Kidney (tissue), 14 donors: Measurements from ENCODE around the gene NDUFAF2. TPM values are rescaled to one million over a fixed set of nuclear protein-coding genes. Genes with fewer than 3 reads are reported as not detected.

Source experiments
- DNase-seq, 5 donors: peaks; one replicate each; pipeline ENCODE4 v3.0.0-alpha.2; 2013 to 2020
- FAIRE-seq: peaks from 2 replicates; lab custom pipeline; 2012; peaks lifted over from hg19 to GRCh38; lab: Jason Lieb, UNC
- H3K27ac ChIP-seq, 2 donors: one replicate each; pipeline ENCODE4 v1.7.0; 2013; ENCODE audit warnings: low read depth in 2 of 2, low read length in 2 of 2, inconsistent platforms in 1 of 2
- H3K27me3 ChIP-seq: one replicate; pipeline ENCODE4 v1.7.1; 2013; ENCODE audit warnings: low read length, inconsistent platforms; ENCODE audit not compliant: control insufficient read depth, insufficient read depth
- H3K36me3 ChIP-seq, 3 donors: one replicate each; pipeline versions ENCODE4 v1.7.0 to v1.7.1; 2013; ENCODE audit warnings: low read length in 3 of 3, control low read depth in 1 of 3, inconsistent platforms in 1 of 3; ENCODE audit not compliant: insufficient read depth in 3 of 3, control insufficient read depth in 2 of 3
- H3K4me1 ChIP-seq, 3 donors: one replicate each; pipeline versions ENCODE4 v1.7.0 to v1.7.1; 2013; ENCODE audit warnings: low read length in 3 of 3, inconsistent platforms in 1 of 3, low read depth in 1 of 3; ENCODE audit not compliant: control insufficient read depth in 2 of 3, insufficient read depth in 2 of 3
- H3K4me3 ChIP-seq, 3 donors: one replicate each; pipeline versions ENCODE4 v1.7.0 to v1.8.1; 2013; ENCODE audit warnings: low read length in 3 of 3, control low read depth in 1 of 3, inconsistent platforms in 1 of 3
- H3K9ac ChIP-seq, 3 donors: one replicate each; pipeline versions ENCODE4 v1.7.0 to v1.7.1; 2013; ENCODE audit warnings: low read length in 3 of 3, control low read depth in 1 of 3, inconsistent platforms in 1 of 3
- H3K9me3 ChIP-seq, 3 donors: one replicate each; pipeline versions ENCODE4 v1.7.0 to v1.7.1; 2013; ENCODE audit warnings: low read length in 3 of 3, control low read depth in 1 of 3, inconsistent platforms in 1 of 3; ENCODE audit not compliant: control insufficient read depth in 2 of 3, insufficient read depth in 1 of 3
- intact Hi-C: fragments of 100-400 bp; cut with DNase I; formaldehyde crosslinking; loops from one replicate; pipeline ENCODE4 v1.11.1; 2022
- polyA plus RNA-seq: library from polyadenylated mRNA; stranded (reverse); fragments of 350-450 nt; fragmentation: Illumina TruSeq; extraction: RNeasy Lipid Tissue Mini Kit (QIAGEN cat#74804); gene quantifications from one replicate; pipeline ENCODE4 v1.2.3, GENCODE V29; 2014; ENCODE audit warnings: low read depth, low replicate concordance; ENCODE audit not compliant: insufficient read depth
- total RNA-seq: library from RNA; stranded (reverse); fragmentation: NEBNext Ultra II Directional; extraction: Animal tissue kit (Norgen Biotek cat#: 25700); gene quantifications from one replicate; pipeline ENCODE4 v1.2.1, GENCODE V29; 2021
- TF ChIP-seq, protein P1 (sequence below): IDR thresholded peaks from 3 replicates; pipeline ENCODE4 v1.5.1; 2012; ENCODE audit warnings: mild to moderate bottlenecking, moderate library complexity, borderline replicate concordance; ENCODE audit not compliant: insufficient read depth; ENCODE audit errors: extremely low read depth
- donor health status: control.
- donor health status: control.
- donor health status: control.
- donor health status: control.
- donor health status: control.
- donor health status: DM: yes; HTN: yes; CAD: no.
- donor health status: Normal renal cell carcinoma (clear cell type).

NDUFAF2 gene
- total and polyA plus RNA-seq, 2 donors from 2014 or later, result 23.7 to 47.5 TPM

DNA sequence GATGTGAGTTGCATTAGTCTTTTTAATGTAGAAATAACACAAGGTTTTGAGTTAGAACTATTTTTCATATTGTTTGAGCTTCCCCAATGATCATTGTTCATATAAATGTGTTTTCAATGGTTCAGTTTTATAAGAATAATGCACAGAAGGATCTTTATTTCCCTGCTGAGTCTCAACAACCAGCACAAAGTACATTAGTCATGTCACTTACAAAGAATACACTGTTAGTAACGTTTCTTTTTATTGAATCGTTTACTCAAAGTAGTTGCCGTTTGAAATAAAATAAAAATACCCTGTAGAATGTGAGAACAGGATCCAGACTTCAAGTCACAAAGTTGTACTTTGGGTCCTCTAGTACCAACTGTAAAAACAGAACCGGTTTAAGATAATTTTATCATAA is 41.6 kb upstream of the NDUFAF2 start:
- intact Hi-C loops, result no loop called here
- FAIRE-seq (no peak), DNase-seq (no peak)
- no peak overlapping the region for H3K27ac ChIP-seq
- H3K9me3 ChIP-seq, result no peaks in the 10 kb centered on the region
- no peak overlapping the region for H3K4me3 ChIP-seq
- H3K4me1 ChIP-seq, result no peaks in the 10 kb centered on the region
- TF ChIP-seq, protein P1, sequence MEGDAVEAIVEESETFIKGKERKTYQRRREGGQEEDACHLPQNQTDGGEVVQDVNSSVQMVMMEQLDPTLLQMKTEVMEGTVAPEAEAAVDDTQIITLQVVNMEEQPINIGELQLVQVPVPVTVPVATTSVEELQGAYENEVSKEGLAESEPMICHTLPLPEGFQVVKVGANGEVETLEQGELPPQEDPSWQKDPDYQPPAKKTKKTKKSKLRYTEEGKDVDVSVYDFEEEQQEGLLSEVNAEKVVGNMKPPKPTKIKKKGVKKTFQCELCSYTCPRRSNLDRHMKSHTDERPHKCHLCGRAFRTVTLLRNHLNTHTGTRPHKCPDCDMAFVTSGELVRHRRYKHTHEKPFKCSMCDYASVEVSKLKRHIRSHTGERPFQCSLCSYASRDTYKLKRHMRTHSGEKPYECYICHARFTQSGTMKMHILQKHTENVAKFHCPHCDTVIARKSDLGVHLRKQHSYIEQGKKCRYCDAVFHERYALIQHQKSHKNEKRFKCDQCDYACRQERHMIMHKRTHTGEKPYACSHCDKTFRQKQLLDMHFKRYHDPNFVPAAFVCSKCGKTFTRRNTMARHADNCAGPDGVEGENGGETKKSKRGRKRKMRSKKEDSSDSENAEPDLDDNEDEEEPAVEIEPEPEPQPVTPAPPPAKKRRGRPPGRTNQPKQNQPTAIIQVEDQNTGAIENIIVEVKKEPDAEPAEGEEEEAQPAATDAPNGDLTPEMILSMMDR, result no peak
- H3K9ac ChIP-seq, result no peak overlapping the region
- H3K36me3 ChIP-seq, result no peaks in the 10 kb centered on the region
- no peaks in the 10 kb centered on the region for H3K27me3 ChIP-seq

DNA sequence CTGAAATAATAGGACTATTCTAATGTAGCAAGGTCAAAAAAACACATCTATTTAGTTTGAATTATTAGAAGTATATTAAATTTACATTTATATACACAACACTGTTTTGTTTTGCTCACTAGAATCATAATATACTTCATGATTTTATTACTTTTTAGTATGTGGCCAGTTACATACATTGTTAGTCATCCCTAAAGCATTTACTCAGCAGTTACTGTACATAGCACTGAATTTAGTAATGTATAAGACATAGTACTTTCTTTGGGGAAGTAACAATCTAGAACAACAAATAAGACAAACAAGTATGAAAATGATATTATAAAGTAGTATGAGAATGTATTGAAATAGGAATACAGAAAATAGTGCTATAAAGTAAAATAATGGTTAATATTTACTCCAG is 28.4 kb upstream of the NDUFAF2 start:
- Histone ChIP-seq H3K27me3 (no peaks in the 10 kb centered on the region), H3K9me3 (no peaks in the 10 kb centered on the region), H3K4me1 (no peaks in the 10 kb centered on the region), H3K36me3 (no peaks in the 10 kb centered on the region), H3K4me3 (no peak overlapping the region), H3K9ac (no peak overlapping the region), H3K27ac (no peak overlapping the region)
- DNase-seq (no peak), FAIRE-seq (no peak)
- TF ChIP-seq, protein P1, result no peak
- intact Hi-C loops, result no loop called here

DNA sequence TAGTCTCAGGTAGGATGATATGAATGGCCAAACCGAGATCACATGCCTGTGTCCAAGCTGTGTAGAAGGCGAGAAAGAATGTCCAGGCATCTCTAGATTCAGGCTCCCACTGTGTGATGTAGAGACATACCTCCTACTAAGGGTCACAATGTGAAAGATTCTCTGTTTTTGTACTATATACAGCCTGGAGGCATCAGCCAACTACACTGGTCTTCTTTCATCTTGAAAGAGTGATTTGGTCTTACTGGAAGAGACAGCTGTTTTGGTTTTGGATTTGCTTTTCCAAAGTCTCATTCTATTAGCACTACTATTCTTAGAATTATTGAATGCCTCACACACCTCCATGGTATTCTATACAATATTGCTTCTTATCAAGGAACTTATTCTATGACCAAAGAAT is 26.5 kb upstream of the NDUFAF2 start:
- Histone ChIP-seq H3K9ac (no peak overlapping the region), H3K4me3 (no peak overlapping the region), H3K27me3 (no peaks in the 10 kb centered on the region), H3K36me3 (no peaks in the 10 kb centered on the region), H3K4me1 (no peaks in the 10 kb centered on the region), H3K9me3 (no peaks in the 10 kb centered on the region), H3K27ac (no peak overlapping the region)
- no peak for DNase-seq
- FAIRE-seq, result no peak
- TF ChIP-seq, protein P1, result no peak
- intact Hi-C loops, result no loop called here

DNA sequence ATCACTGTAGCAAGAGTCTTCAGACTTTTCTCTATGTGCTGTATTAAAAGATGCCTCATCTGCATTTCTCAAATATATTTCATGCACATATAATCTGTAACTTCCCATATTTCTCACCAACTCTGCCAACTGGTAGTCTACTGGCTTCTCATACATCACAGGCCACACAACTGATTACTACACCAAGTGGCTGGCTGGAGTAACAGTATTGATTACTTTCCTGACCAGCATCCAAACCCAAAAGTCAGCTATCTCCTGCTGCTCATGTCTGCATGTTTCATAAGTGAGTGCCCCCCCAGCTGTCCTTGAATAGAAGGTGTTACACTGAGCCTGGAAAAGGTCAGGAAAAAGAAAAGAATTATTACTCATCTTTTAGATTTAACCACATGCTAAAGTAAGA is 17.6 kb upstream of the NDUFAF2 start:
- DNase-seq, result no peak
- no peak for FAIRE-seq
- intact Hi-C loops, result no loop called here
- Histone ChIP-seq H3K36me3 (peaks cover 0 to 3% (median 0%) of the 10 kb centered on the region in 3 donors), H3K4me1 (no peaks in the 10 kb centered on the region), H3K9ac (no peak overlapping the region), H3K4me3 (no peak overlapping the region), H3K27ac (no peak overlapping the region), H3K9me3 (no peaks in the 10 kb centered on the region), H3K27me3 (no peaks in the 10 kb centered on the region)
- TF ChIP-seq, protein P1, result no peak
